Astrocyte of the spinal cord (primary cell): ENCODE measurements around the gene ARF1.

Source experiments
- DNase-seq: peaks from one replicate; pipeline ENCODE4 v3.0.0; 2011; ENCODE audit warnings: low read depth, low spot score
- H3K4me3 ChIP-seq: 2 replicates; pipeline ENCODE4 v1.5.1; 2011; ENCODE audit warnings: low read depth, mild to moderate bottlenecking, low read length, moderate library complexity
- CTCF ChIP-seq: IDR thresholded peaks from 2 replicates; pipeline ENCODE4 v1.5.1; 2012; ENCODE audit warnings: low read depth, mild to moderate bottlenecking, low read length, inconsistent platforms
- in situ Hi-C: cut with HindIII; loops from 2 replicates; pipeline ENCODE4 v1.10.0; 2017; ENCODE audit warnings: low sequenced_read_pairs

The ARF1 gene

GRCh38 chr1:228060458-228061190 lies 21.9 kb upstream of the ARF1 start:
- in situ Hi-C loops: no loop called here
- H3K4me3 ChIP-seq: peak overlapping the region; percentile 2
- TF ChIP-seq CTCF: no peak
- DNase-seq: no peak

GRCh38 chr1:228061411-228062084 lies 21.0 kb upstream of the ARF1 start:
- no peak for TF ChIP-seq CTCF
- in situ Hi-C loops: no loop called here
- H3K4me3 ChIP-seq: no peak overlapping the region

GRCh38 chr1:228062085-228062791 lies 20.3 kb upstream of the ARF1 start:
- no peak for DNase-seq
- in situ Hi-C loops: no loop called here
- no peak for TF ChIP-seq CTCF
- H3K4me3 ChIP-seq: no peak overlapping the region

More at GRCh38 chr1:228061411-228062084, 21.0 kb upstream of the ARF1 start:
- no peak for DNase-seq

GRCh38 chr1:228062812-228063211 lies 19.7 kb upstream of the ARF1 start:
- in situ Hi-C loops: no loop called here
- no peak for TF ChIP-seq CTCF
- DNase-seq: no peak
- no peak overlapping the region for H3K4me3 ChIP-seq

GRCh38 chr1:228063251-228064191 lies 19.0 kb upstream of the ARF1 start:
- DNase-seq: no peak
- in situ Hi-C loops: no loop called here
- H3K4me3 ChIP-seq: no peak overlapping the region
- TF ChIP-seq CTCF: no peak

GRCh38 chr1:228064296-228064695 lies 18.2 kb upstream of the ARF1 start:
- no peak for TF ChIP-seq CTCF
- in situ Hi-C loops: no loop called here
- no peak for DNase-seq
- H3K4me3 ChIP-seq: no peak overlapping the region
